Ishikawa (cell line): Measurements from ENCODE around the gene ANKRD33.

Source experiments
- CEBPB ChIP-seq: IDR thresholded peaks from 2 replicates; pipeline ENCODE4 v1.6.1; 2012
- EGR1 ChIP-seq: IDR thresholded peaks from 2 replicates; pipeline ENCODE4 v1.6.1; 2012
- EP300 ChIP-seq: IDR thresholded peaks from 2 replicates; pipeline ENCODE4 v1.6.1; 2012; ENCODE audit warnings: borderline replicate concordance
- FOXM1 ChIP-seq: IDR thresholded peaks from 2 replicates; pipeline ENCODE4 v1.6.1; 2012; ENCODE audit warnings: low read depth, borderline replicate concordance
- RAD21 ChIP-seq: IDR thresholded peaks from 2 replicates; pipeline ENCODE4 v1.6.1; 2012; ENCODE audit warnings: low read depth
- REST ChIP-seq: IDR thresholded peaks from 2 replicates; pipeline ENCODE4 v1.6.1; 2012; ENCODE audit warnings: low read depth, mild to moderate bottlenecking
- TCF12 ChIP-seq: IDR thresholded peaks from 2 replicates; pipeline ENCODE4 v1.6.1; 2012; ENCODE audit warnings: low read depth
- TEAD4 ChIP-seq: IDR thresholded peaks from 2 replicates; pipeline ENCODE4 v1.6.1; 2012
- YY1 ChIP-seq: IDR thresholded peaks from 2 replicates; pipeline ENCODE4 v1.6.1; 2012; ENCODE audit warnings: low read depth
- ZBTB7A ChIP-seq: IDR thresholded peaks from 2 replicates; pipeline ENCODE4 v1.6.1; 2012; ENCODE audit warnings: low read depth

- no peak for TF ChIP-seq FOXM1
- no peak for TF ChIP-seq REST
- TF ChIP-seq EGR1: no peak
- peak; percentile 76 for TF ChIP-seq RAD21
- no peak for TF ChIP-seq EP300
- TF ChIP-seq TCF12: no peak
- no peak for TF ChIP-seq YY1
- no peak for TF ChIP-seq ZBTB7A
- no peak for TF ChIP-seq CEBPB
- no peak for TF ChIP-seq TEAD4
Measured at GRCh38 chr12:51926718-51927117, 38.8 kb downstream of the ANKRD33 start.
